Tibial nerve (tissue), 4 donors: ENCODE results near the gene THOC6. TPM values are rescaled to one million over a fixed set of nuclear protein-coding genes. Genes with fewer than 3 reads are reported as not detected.

Experiments used
- DNase-seq, 2 donors: peaks; one replicate each; pipeline ENCODE4 v3.0.0-alpha.2; 2019; ENCODE audit warnings: low spot score in 2 of 2
- H3K27ac ChIP-seq, 4 donors: fragments of 200-600 bp; sonication (generic) in 3 of 4; one replicate each; pipeline ENCODE4 v1.5.1; 2017 to 2019; ENCODE audit warnings: mild to moderate bottlenecking in 1 of 4
- H3K27me3 ChIP-seq, 2 donors: fragments of 200-600 bp; sonication (generic) in 1 of 2; one replicate each; pipeline versions ENCODE4 v1.5.1 to v1.6.0; 2017 to 2019
- H3K36me3 ChIP-seq, 3 donors: fragments of 200-600 bp; sonication (generic); one replicate each; pipeline ENCODE4 v1.5.1; 2018 to 2019
- H3K4me1 ChIP-seq, 4 donors: fragments of 200-600 bp; sonication (generic) in 3 of 4; one replicate each; pipeline ENCODE4 v1.5.1; 2017 to 2019
- H3K4me3 ChIP-seq, 4 donors: fragments of 200-600 bp; sonication (generic) in 3 of 4; one replicate each; pipeline ENCODE4 v1.5.1; 2017 to 2019; ENCODE audit warnings: mild to moderate bottlenecking in 1 of 4, moderate library complexity in 1 of 4
- H3K9me3 ChIP-seq, 4 donors: fragments of 200-600 bp; sonication (generic) in 3 of 4; one replicate each; pipeline ENCODE4 v1.5.1; 2017 to 2019
- EP300 ChIP-seq, 2 donors: sonication (generic); formaldehyde crosslinking; IDR thresholded peaks; one replicate each; pipeline ENCODE4 v1.6.1; 2017; ENCODE audit warnings: antibody characterized with exemption in 2 of 2, mild to moderate bottlenecking in 1 of 2
- POLR2A ChIP-seq, 2 donors: fragments of 450-650 bp; IDR thresholded peaks; one replicate each; pipeline ENCODE4 v1.6.1; 2017; ENCODE audit warnings: antibody characterized with exemption in 2 of 2, mild to moderate bottlenecking in 2 of 2, moderate library complexity in 2 of 2
- WGBS, 2 donors: methylation state at CpG; one replicate each; pipeline ENCODE4 v1.1.5; 2018; 5-methylcytosine and 5-hydroxymethylcytosine counted together
- total RNA-seq, 4 donors: library from RNA; depleted of rRNA; stranded (reverse); fragments of >200 nt; gene quantifications; one replicate each; pipeline ENCODE4 v1.1.0, GENCODE V29; 2016
- TF ChIP-seq, protein P1 (sequence below), 5 experiments: fragments of 200-600 bp in 3 of 5; fragments of 450-650 bp in 2 of 5; sonication (generic) in 3 of 5; IDR thresholded peaks; one replicate each; pipeline ENCODE4 v1.5.1; 2016 to 2019; ENCODE audit warnings: antibody characterized with exemption in 5 of 5, mild to moderate bottlenecking in 3 of 5, moderate library complexity in 2 of 5

THOC6 gene
- total RNA-seq, 4 donors from 2014 or later, result 12.2 to 28.5 (median 18.0) TPM

DNA sequence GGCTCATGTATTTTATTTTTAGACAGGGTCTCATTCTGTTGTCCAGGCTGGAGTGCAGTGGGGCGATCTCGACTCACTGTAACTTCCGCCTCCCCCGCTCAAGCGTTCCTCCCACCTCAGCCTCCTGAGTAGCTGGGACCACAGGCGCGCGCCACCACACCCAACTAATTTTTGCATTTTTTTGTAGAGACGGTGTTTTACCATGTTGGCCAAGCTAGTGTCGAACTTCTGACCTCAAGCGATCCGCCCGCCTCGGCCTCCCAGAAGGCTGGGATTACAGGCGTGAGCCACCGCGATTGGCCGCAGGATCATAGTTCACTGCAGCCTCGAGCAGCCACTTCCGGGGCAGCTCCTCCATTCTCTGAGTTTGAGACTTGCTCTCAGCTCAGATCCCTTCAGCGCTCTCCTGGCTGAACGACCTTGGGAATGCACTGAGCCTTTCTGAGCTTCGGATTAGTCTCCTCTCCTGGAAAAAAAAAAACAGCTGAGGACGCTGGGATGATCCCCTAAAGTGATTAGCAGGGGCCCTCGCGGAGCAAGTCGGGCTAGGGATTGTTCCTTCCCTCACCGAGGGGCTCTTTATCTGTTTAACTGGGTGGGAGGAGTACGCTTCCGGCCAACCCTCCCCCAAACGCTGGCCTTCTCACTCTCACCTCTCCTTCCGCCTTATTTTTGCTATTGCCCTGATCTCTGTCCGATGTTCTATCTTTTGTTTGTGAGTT lies 42.5 kb upstream of the THOC6 start:
- WGBS, 2 donors, result 49 to 52% methylated on average over 33 of the region's 33 CpGs
- peaks cover 0 to 25% of the 10 kb centered on the region in 2 donors for H3K27me3 ChIP-seq
- H3K27ac ChIP-seq, result peak overlapping the region in 2 of 4 donors; percentile 90 to 92
- no peak for DNase-seq
- H3K4me1 ChIP-seq, result peaks cover 0 to 51% (median 19%) of the 10 kb centered on the region in 4 donors
- no peaks in the 10 kb centered on the region for H3K9me3 ChIP-seq
- H3K4me3 ChIP-seq, result peak overlapping the region in 3 of 4 donors; percentile 86 to 93 (median 90)
- TF ChIP-seq EP300 (IDR thresholded peaks at IDR 0.05) (no peak), POLR2A (IDR thresholded peaks at IDR 0.05) (no peak)
- TF ChIP-seq, protein P1, sequence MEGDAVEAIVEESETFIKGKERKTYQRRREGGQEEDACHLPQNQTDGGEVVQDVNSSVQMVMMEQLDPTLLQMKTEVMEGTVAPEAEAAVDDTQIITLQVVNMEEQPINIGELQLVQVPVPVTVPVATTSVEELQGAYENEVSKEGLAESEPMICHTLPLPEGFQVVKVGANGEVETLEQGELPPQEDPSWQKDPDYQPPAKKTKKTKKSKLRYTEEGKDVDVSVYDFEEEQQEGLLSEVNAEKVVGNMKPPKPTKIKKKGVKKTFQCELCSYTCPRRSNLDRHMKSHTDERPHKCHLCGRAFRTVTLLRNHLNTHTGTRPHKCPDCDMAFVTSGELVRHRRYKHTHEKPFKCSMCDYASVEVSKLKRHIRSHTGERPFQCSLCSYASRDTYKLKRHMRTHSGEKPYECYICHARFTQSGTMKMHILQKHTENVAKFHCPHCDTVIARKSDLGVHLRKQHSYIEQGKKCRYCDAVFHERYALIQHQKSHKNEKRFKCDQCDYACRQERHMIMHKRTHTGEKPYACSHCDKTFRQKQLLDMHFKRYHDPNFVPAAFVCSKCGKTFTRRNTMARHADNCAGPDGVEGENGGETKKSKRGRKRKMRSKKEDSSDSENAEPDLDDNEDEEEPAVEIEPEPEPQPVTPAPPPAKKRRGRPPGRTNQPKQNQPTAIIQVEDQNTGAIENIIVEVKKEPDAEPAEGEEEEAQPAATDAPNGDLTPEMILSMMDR (IDR thresholded peaks at IDR 0.05), result no peak
- no peaks in the 10 kb centered on the region for H3K36me3 ChIP-seq

DNA sequence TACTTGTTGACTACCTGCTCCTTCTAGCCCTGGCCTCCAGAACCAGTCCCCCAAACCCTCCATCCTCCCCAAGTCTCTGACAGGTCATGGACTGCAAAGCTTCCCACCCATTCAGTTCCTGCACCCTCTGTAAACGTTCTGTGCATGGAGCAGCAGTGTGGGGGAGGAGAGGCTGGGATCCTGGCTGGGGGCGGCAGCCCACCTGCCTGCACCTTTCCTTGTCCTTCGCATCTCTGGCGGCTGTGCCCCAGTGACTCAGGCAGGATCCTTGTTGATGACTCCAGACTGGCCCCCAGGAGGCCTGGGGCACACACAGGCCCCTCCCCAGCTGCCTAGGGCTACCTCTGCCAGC lies 42.0 kb upstream of the THOC6 start:
- WGBS, 2 donors, result 67 to 69% methylated on average over 4 of the region's 4 CpGs
- Histone ChIP-seq H3K4me1 (peaks cover 0 to 53% (median 19%) of the 10 kb centered on the region in 4 donors), H3K27me3 (peaks cover 0 to 25% of the 10 kb centered on the region in 2 donors), H3K9me3 (no peaks in the 10 kb centered on the region), H3K27ac (no peak overlapping the region), H3K36me3 (no peaks in the 10 kb centered on the region), H3K4me3 (no peak overlapping the region)
- no peak for DNase-seq
- TF ChIP-seq POLR2A (IDR thresholded peaks at IDR 0.05) (no peak), EP300 (IDR thresholded peaks at IDR 0.05) (no peak)
- TF ChIP-seq, protein P1 (IDR thresholded peaks at IDR 0.05), result no peak

DNA sequence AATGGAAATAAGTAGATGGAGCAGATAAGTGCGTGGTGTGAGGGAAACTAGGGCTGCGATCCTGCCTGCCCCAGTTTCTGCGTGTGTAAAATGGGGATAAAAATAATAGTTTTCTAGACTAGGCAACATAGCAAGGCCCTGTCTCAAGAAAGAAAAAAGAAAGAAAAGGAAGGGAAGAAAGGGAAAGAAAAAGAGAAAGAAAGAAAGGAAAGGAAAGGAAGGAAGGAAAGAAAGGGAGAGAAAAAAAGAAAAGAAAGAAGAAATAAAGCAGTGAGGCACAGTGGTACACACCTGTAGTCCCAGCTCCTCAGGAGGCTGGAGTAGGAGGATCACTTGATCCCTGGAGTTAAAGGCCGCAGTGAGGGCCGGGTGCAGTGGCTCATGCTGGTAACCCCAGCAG lies 41.4 kb upstream of the THOC6 start:
- Histone ChIP-seq H3K27me3 (peaks cover 0 to 21% of the 10 kb centered on the region in 2 donors), H3K4me1 (peaks cover 0 to 53% (median 19%) of the 10 kb centered on the region in 4 donors), H3K9me3 (no peaks in the 10 kb centered on the region), H3K4me3 (no peak overlapping the region), H3K27ac (no peak overlapping the region), H3K36me3 (no peaks in the 10 kb centered on the region)
- DNase-seq, result no peak
- 87 to 88% methylated on average over 5 of the region's 5 CpGs for WGBS, 2 donors
- TF ChIP-seq EP300 (IDR thresholded peaks at IDR 0.05) (no peak), POLR2A (IDR thresholded peaks at IDR 0.05) (no peak)
- TF ChIP-seq, protein P1 (IDR thresholded peaks at IDR 0.05), result no peak

DNA sequence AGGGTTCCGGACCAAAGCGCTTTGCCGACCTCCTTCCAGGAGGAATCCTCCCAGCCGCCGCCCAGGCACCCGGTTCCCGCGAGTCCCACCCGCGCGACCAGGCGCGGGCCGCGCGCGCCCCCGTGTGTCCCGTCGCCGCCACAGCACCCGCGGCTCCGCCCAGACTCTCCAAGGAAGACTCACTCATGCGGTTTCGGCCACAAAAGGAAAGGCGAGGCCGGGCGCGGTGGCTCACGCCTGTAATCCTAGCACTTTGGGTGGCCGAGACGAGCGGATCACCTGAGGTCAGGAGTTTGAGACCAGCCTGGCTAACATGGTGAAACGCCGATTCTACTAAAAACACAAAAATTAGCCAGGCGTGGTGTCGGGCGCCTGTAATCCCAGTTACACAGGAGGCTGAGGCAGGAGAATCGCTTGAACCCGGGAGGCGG lies 40.1 kb upstream of the THOC6 start:
- H3K4me3 ChIP-seq, result peak overlapping the region in 2 of 4 donors; percentile 17 to 27
- no peaks in the 10 kb centered on the region for H3K36me3 ChIP-seq
- peaks cover 0 to 22% of the 10 kb centered on the region in 2 donors for H3K27me3 ChIP-seq
- TF ChIP-seq, protein P1 (IDR thresholded peaks at IDR 0.05), result peak; percentile 93 to 99 (median 98)
- no peak for TF ChIP-seq POLR2A (IDR thresholded peaks at IDR 0.05)
- H3K9me3 ChIP-seq, result no peaks in the 10 kb centered on the region
- peak; percentile 73 to 79 for DNase-seq
- peaks cover 0 to 53% (median 19%) of the 10 kb centered on the region in 4 donors for H3K4me1 ChIP-seq
- 12 to 13% methylated on average over 35 to 41 of the region's 42 CpGs for WGBS, 2 donors
- peak overlapping the region in 1 of 4 donors; percentile 29 for H3K27ac ChIP-seq

DNA sequence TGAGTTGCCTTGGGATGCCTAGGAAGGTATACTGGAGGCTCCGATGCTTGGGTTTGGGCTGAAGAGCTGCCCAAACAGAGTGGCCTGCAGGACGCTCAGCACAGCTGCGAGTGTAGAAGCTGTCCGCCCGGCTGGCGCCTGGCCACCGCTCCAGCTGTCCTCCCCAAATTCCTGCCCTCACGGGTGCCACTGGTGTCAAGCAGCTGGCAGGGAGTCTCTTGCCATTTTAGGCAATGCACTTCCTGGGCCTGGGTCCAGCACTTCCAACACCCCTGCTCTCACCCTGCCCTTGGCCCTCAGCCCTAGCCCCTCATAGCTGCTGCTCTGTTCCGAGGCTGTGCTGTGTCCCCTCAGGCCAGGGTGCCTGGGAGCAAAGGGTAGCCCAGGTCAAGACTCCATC lies 38.4 kb upstream of the THOC6 start:
- no peak for DNase-seq
- 30 to 35% methylated on average over 3 to 9 of the region's 9 CpGs for WGBS, 2 donors
- Histone ChIP-seq H3K4me3 (no peak overlapping the region), H3K27me3 (peaks cover 0 to 25% of the 10 kb centered on the region in 2 donors), H3K36me3 (no peaks in the 10 kb centered on the region), H3K4me1 (peaks cover 0 to 42% (median 11%) of the 10 kb centered on the region in 4 donors), H3K9me3 (no peaks in the 10 kb centered on the region), H3K27ac (no peak overlapping the region)
- no peak for TF ChIP-seq EP300 (IDR thresholded peaks at IDR 0.05)
- TF ChIP-seq, protein P1 (IDR thresholded peaks at IDR 0.05), result no peak
- no peak for TF ChIP-seq POLR2A (IDR thresholded peaks at IDR 0.05)
